HUES48 (cell line): ENCODE measurements around the gene CMTM2.
A peak's percentile ranks its signal among the peaks of the same experiment; 100 is the strongest.

Experiments used
- H3K27ac ChIP-seq: one replicate; pipeline ENCODE4 v1.7.0; 2013; ENCODE audit warnings: low read depth, low read length, inconsistent platforms
- H3K27me3 ChIP-seq: 2 replicates; pipeline ENCODE4 v1.6.1; 2013; ENCODE audit warnings: mild to moderate bottlenecking, low read length; ENCODE audit not compliant: control insufficient read depth, insufficient read depth
- H3K36me3 ChIP-seq: 2 replicates; pipeline ENCODE4 v1.6.1; 2013; ENCODE audit warnings: low read length; ENCODE audit not compliant: control insufficient read depth, insufficient read depth
- H3K4me1 ChIP-seq: 2 replicates; pipeline ENCODE4 v1.6.1; 2013; ENCODE audit warnings: mild to moderate bottlenecking, low read length; ENCODE audit not compliant: control insufficient read depth, insufficient read depth
- H3K4me3 ChIP-seq: 2 replicates; pipeline ENCODE4 v1.5.1; 2013; ENCODE audit warnings: mild to moderate bottlenecking, low read depth, low read length
- H3K9ac ChIP-seq: 2 replicates; pipeline ENCODE4 v1.6.1; 2013; ENCODE audit warnings: mild to moderate bottlenecking, low read depth, low read length, moderate library complexity
- H3K9me3 ChIP-seq: 2 replicates; pipeline ENCODE4 v1.6.1; 2013; ENCODE audit warnings: low read length; ENCODE audit not compliant: control insufficient read depth, insufficient read depth

The CMTM2 gene

GRCh38 chr16:66544016-66544757, 35.1 kb upstream of the CMTM2 start:
- Histone ChIP-seq H3K4me3 (no peak overlapping the region), H3K4me1 (peaks cover 13% of the 10 kb centered on the region), H3K27ac (no peak overlapping the region), H3K36me3 (no peaks in the 10 kb centered on the region), H3K9me3 (no peaks in the 10 kb centered on the region), H3K27me3 (no peaks in the 10 kb centered on the region), H3K9ac (no peak overlapping the region)

GRCh38 chr16:66547101-66547989, 31.9 kb upstream of the CMTM2 start:
- Histone ChIP-seq H3K27me3 (peaks cover 7% of the 10 kb centered on the region; the same call in 1 of the 2 replicates), H3K36me3 (no peaks in the 10 kb centered on the region), H3K9ac (no peak overlapping the region), H3K27ac (no peak overlapping the region), H3K4me3 (no peak overlapping the region), H3K4me1 (peaks cover 6% of the 10 kb centered on the region), H3K9me3 (no peaks in the 10 kb centered on the region)

- H3K27ac ChIP-seq: no peak overlapping the region
These were observed 31.2 kb upstream of the CMTM2 start for GRCh38 chr16:66548068-66548467.

GRCh38 chr16:66548868-66549267, 30.4 kb upstream of the CMTM2 start:
- H3K9ac ChIP-seq: peak overlapping the region; percentile 71
- peak overlapping the region; percentile 89 for H3K27ac ChIP-seq
- H3K4me1 ChIP-seq: peaks cover 4% of the 10 kb centered on the region
- peaks cover 21% of the 10 kb centered on the region for H3K27me3 ChIP-seq
- peak overlapping the region; percentile 70 for H3K4me3 ChIP-seq
- no peaks in the 10 kb centered on the region for H3K9me3 ChIP-seq
- no peaks in the 10 kb centered on the region for H3K36me3 ChIP-seq

More at GRCh38 chr16:66548068-66548467, 31.2 kb upstream of the CMTM2 start:
- Histone ChIP-seq H3K9ac (no peak overlapping the region), H3K36me3 (no peaks in the 10 kb centered on the region), H3K4me3 (no peak overlapping the region), H3K4me1 (peaks cover 4% of the 10 kb centered on the region), H3K27me3 (peaks cover 13% of the 10 kb centered on the region), H3K9me3 (no peaks in the 10 kb centered on the region)

GRCh38 chr16:66549284-66550131, 29.8 kb upstream of the CMTM2 start, which contains the start of gene TK2:
TSS of gene TK2 (minus strand) at chr16:66550122. CDS start at chr16:66550061, 61 bp downstream.
- Histone ChIP-seq H3K9me3 (no peaks in the 10 kb centered on the region), H3K36me3 (no peaks in the 10 kb centered on the region), H3K4me1 (peaks cover 4% of the 10 kb centered on the region), H3K9ac (peak within 1 kb of the TSS; percentile 71), H3K27ac (peak within 1 kb of the TSS; percentile 89), H3K27me3 (peaks cover 21% of the 10 kb centered on the region), H3K4me3 (peak within 1 kb of the TSS; percentile 70)

DNA sequence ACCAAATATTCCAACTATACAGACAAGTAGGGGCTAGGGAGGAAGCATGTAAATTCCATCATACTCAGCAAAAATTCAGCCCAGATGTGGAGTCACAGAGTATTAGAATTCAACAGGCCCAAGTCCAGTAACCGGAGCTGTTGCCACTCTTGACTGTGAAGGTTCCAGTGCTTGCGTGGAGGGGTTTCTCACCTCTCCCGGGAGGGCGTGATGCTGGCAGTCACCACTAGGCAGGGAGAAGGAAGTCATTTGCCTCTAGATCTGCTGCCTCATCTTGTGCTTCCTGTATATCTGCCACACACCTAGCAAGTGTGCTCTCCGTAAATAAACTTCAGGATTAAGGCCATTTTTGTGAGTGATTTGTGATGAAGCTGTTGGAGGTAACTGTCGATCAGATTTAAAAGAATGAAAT, 27.9 kb upstream of the CMTM2 start:
- H3K4me1 ChIP-seq: peaks cover 4% of the 10 kb centered on the region
- H3K36me3 ChIP-seq: no peaks in the 10 kb centered on the region
- peaks cover 21% of the 10 kb centered on the region for H3K27me3 ChIP-seq
- H3K4me3 ChIP-seq: no peak overlapping the region
- H3K9me3 ChIP-seq: no peaks in the 10 kb centered on the region
- H3K27ac ChIP-seq: no peak overlapping the region
- no peak overlapping the region for H3K9ac ChIP-seq

- peak overlapping the region; percentile 9 for H3K27ac ChIP-seq
- H3K27me3 ChIP-seq: peaks cover 21% of the 10 kb centered on the region
- peaks cover 4% of the 10 kb centered on the region for H3K4me1 ChIP-seq
- no peaks in the 10 kb centered on the region for H3K36me3 ChIP-seq
- peak overlapping the region; percentile 62 for H3K4me3 ChIP-seq
- H3K9me3 ChIP-seq: no peaks in the 10 kb centered on the region
- 0 out of 2 replicates have a peak overlapping the region, but pooled peaks have one; percentile 47 for H3K9ac ChIP-seq
These were observed 27.4 kb upstream of the CMTM2 start for GRCh38 chr16:66551788-66552285.

GRCh38 chr16:66552286-66553177, 26.7 kb upstream of the CMTM2 start, which contains the start of gene CKLF:
TSS of gene CKLF (plus strand) at chr16:66552576. CDS start at chr16:66552716, 140 bp downstream.
- Histone ChIP-seq H3K36me3 (no peaks in the 10 kb centered on the region), H3K27ac (peak within 1 kb of the TSS; percentile 9), H3K9me3 (no peaks in the 10 kb centered on the region), H3K27me3 (peaks cover 21% of the 10 kb centered on the region), H3K9ac (0 out of 2 replicates have a peak within 1 kb of the TSS, but pooled peaks have one; percentile 47), H3K4me1 (peaks cover 4% of the 10 kb centered on the region), H3K4me3 (peak within 1 kb of the TSS; percentile 62)

GRCh38 chr16:66553223-66553622, 26.0 kb upstream of the CMTM2 start:
- peaks cover 4% of the 10 kb centered on the region for H3K4me1 ChIP-seq
- H3K9ac ChIP-seq: no peak overlapping the region
- no peaks in the 10 kb centered on the region for H3K9me3 ChIP-seq
- no peak overlapping the region for H3K4me3 ChIP-seq
- no peak overlapping the region for H3K27ac ChIP-seq
- H3K27me3 ChIP-seq: peaks cover 21% of the 10 kb centered on the region
- H3K36me3 ChIP-seq: no peaks in the 10 kb centered on the region
